Liver (tissue), 9 donors: ENCODE data around the gene CAPZA2. TPM values are rescaled to one million over a fixed set of nuclear protein-coding genes. Genes with fewer than 3 reads are reported as not detected.

ENCODE experiments used
- DNase-seq: peaks from one replicate; pipeline ENCODE4 v3.0.0-alpha.2; 2017; ENCODE audit warnings: low spot score
- H3K27ac ChIP-seq, 2 donors: one replicate each; pipeline ENCODE4 v1.7.0; 2013; ENCODE audit warnings: inconsistent platforms in 2 of 2, low read length in 2 of 2, control low read depth in 1 of 2, low read depth in 1 of 2, mild to moderate bottlenecking in 1 of 2
- H3K27me3 ChIP-seq, 4 donors: one replicate each; pipeline versions ENCODE4 v1.6.1 to v1.7.0; 2013; ENCODE audit warnings: low read length in 3 of 4, inconsistent platforms in 1 of 4, mild to moderate bottlenecking in 1 of 4, moderate library complexity in 1 of 4; ENCODE audit not compliant: control insufficient read depth in 4 of 4, insufficient read depth in 4 of 4
- H3K36me3 ChIP-seq, 4 donors: one replicate each; pipeline versions ENCODE4 v1.6.1 to v1.7.0; 2013; ENCODE audit warnings: low read length in 3 of 4, mild to moderate bottlenecking in 3 of 4, low read depth in 1 of 4, moderate library complexity in 1 of 4; ENCODE audit not compliant: control insufficient read depth in 4 of 4, insufficient read depth in 3 of 4
- H3K4me1 ChIP-seq, 4 donors: one replicate each; pipeline versions ENCODE4 v1.6.1 to v1.7.0; 2013; ENCODE audit warnings: low read length in 3 of 4, mild to moderate bottlenecking in 3 of 4, moderate library complexity in 1 of 4; ENCODE audit not compliant: control insufficient read depth in 4 of 4, insufficient read depth in 4 of 4
- H3K4me3 ChIP-seq, 3 donors: one replicate each; pipeline versions ENCODE4 v1.6.1 to v1.7.0; 2013; ENCODE audit warnings: low read length in 3 of 3, control low read depth in 1 of 3, low read depth in 1 of 3, mild to moderate bottlenecking in 1 of 3
- H3K9ac ChIP-seq, 2 donors: one replicate each; pipeline ENCODE4 v1.7.0; 2013; ENCODE audit warnings: low read length in 2 of 2, mild to moderate bottlenecking in 2 of 2, moderate library complexity in 2 of 2, control low read depth in 1 of 2, low read depth in 1 of 2
- H3K9me3 ChIP-seq, 4 donors: one replicate each; pipeline versions ENCODE4 v1.6.1 to v1.7.0; 2013; ENCODE audit warnings: low read length in 3 of 4; ENCODE audit not compliant: control insufficient read depth in 4 of 4
- EGR1 ChIP-seq, 2 donors: IDR thresholded peaks; 2 replicates each; pipeline ENCODE4 v1.6.1; 2016 to 2018; ENCODE audit warnings: antibody characterized with exemption in 2 of 2, low read depth in 2 of 2
- GABPA ChIP-seq, 2 donors: IDR thresholded peaks in 1 of 2; conservative IDR thresholded peaks in 1 of 2; 2 replicates each; pipeline ENCODE4 v1.6.1; 2016; ENCODE audit warnings: antibody characterized with exemption in 2 of 2, mild to moderate bottlenecking in 1 of 2, moderate library complexity in 1 of 2
- HNF4A ChIP-seq, 2 donors: conservative IDR thresholded peaks; 2 replicates each; pipeline ENCODE4 v1.6.1; 2016; ENCODE audit warnings: antibody characterized with exemption in 2 of 2, mild to moderate bottlenecking in 2 of 2
- HNF4G ChIP-seq: IDR thresholded peaks from 2 replicates; pipeline ENCODE4 v1.6.1; 2016; ENCODE audit warnings: antibody characterized with exemption
- NR2F2 ChIP-seq: IDR thresholded peaks from 2 replicates; pipeline ENCODE4 v1.6.1; 2016; ENCODE audit warnings: antibody characterized with exemption
- SP1 ChIP-seq: IDR thresholded peaks from 2 replicates; pipeline ENCODE4 v1.6.1; 2018; ENCODE audit warnings: antibody characterized with exemption, mild to moderate bottlenecking
- YY1 ChIP-seq: IDR thresholded peaks from 2 replicates; pipeline ENCODE4 v1.6.1; 2016; ENCODE audit warnings: antibody characterized with exemption, mild to moderate bottlenecking
- WGBS: extraction: QIAGEN DNeasy Blood & Tissue Kit; methylation state at CpG from one replicate; pipeline ENCODE4 v1.1.7; 2013; 5-methylcytosine and 5-hydroxymethylcytosine counted together
- polyA plus RNA-seq, 2 donors: library from polyadenylated mRNA; stranded (reverse) in 1 of 2; unstranded in 1 of 2; fragments of 200-250 nt in 1 of 2; fragments of >200 nt in 1 of 2; fragmentation: Nextera tagmentation in 1 of 2; extraction: Ambion mirVana in 1 of 2; gene quantifications; one replicate each; pipeline versions ENCODE4 v1.2.1 to v1.2.3, GENCODE V29; 2013 to 2015
- total RNA-seq, 2 donors: library from RNA; depleted of rRNA; stranded (reverse); fragments of >200 nt; gene quantifications; one replicate each; pipeline ENCODE4 v1.2.3, GENCODE V29; 2014
- TF ChIP-seq, protein P1 (sequence below): fragments of 150-350 bp; IDR thresholded peaks from 2 replicates; pipeline ENCODE4 v1.5.1; 2017; ENCODE audit warnings: improper control_type of control experiment, low read depth, low read length; ENCODE audit not compliant: missing input control
- TF ChIP-seq, protein P2 (sequence below): IDR thresholded peaks from 2 replicates; pipeline ENCODE4 v1.6.1; 2016; ENCODE audit warnings: antibody characterized with exemption
- TF ChIP-seq, protein P3 (sequence below): IDR thresholded peaks from 2 replicates; pipeline ENCODE4 v1.6.1; 2016; ENCODE audit warnings: antibody characterized with exemption, mild to moderate bottlenecking
- donor health status: healthy.
- donor health status: healthy.
- donor health status: healthy.
- donor health status: healthy.
- donor health status: healthy.

Gene CAPZA2
- total and polyA plus RNA-seq, 4 donors, result 45.1 to 90.0 (median 69.1) TPM

DNA sequence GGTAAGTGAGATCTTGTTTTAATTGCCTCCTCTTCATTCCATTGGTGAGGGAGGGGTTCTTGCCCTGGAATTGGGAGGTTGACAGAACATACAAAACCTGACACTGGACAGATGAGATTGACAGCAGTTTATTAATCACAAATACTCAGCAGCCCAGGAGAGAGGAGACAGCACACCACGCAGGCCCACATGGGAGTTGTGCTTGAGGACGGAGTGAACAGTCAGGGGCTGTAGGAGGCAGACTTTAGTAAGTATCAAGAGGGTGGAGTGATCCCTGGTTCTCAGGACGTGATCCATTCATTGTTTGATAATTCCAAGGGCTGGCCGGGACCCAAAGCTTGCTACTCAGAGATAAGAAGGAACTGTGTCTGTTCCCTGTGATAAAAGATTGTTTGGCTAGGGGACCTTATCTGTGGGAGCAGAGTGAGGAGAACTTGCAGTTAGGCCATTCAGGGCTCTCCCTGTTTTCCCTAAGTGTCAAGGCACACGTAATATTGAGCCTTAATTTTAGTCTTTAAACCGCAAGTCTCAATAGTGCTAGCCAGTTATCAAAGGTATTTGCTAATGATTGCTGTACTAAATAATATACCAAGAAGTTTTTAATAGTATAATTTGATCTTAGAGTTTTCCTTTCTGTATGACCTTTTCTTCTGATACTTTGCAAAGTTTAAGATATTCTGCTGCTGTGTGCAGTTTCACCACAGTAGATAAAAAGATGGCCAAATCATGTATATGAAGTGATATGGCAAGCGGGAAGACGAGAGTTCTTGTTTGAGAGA lies 14.5 kb downstream of the CAPZA2 start:
- Histone ChIP-seq H3K27me3 (no peaks in the 10 kb centered on the region), H3K9ac (no peak overlapping the region), H3K9me3 (no peaks in the 10 kb centered on the region), H3K36me3 (no peaks in the 10 kb centered on the region), H3K4me1 (peaks cover 4 to 16% (median 9%) of the 10 kb centered on the region in 4 donors), H3K4me3 (no peak overlapping the region), H3K27ac (no peak overlapping the region)
- WGBS, result 68% methylated on average over 8 of the region's 8 CpGs
- peak; percentile 75 for DNase-seq
- TF ChIP-seq SP1 (no peak), NR2F2 (peak; percentile 67)
- TF ChIP-seq, protein P1, sequence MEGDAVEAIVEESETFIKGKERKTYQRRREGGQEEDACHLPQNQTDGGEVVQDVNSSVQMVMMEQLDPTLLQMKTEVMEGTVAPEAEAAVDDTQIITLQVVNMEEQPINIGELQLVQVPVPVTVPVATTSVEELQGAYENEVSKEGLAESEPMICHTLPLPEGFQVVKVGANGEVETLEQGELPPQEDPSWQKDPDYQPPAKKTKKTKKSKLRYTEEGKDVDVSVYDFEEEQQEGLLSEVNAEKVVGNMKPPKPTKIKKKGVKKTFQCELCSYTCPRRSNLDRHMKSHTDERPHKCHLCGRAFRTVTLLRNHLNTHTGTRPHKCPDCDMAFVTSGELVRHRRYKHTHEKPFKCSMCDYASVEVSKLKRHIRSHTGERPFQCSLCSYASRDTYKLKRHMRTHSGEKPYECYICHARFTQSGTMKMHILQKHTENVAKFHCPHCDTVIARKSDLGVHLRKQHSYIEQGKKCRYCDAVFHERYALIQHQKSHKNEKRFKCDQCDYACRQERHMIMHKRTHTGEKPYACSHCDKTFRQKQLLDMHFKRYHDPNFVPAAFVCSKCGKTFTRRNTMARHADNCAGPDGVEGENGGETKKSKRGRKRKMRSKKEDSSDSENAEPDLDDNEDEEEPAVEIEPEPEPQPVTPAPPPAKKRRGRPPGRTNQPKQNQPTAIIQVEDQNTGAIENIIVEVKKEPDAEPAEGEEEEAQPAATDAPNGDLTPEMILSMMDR, result no peak

DNA sequence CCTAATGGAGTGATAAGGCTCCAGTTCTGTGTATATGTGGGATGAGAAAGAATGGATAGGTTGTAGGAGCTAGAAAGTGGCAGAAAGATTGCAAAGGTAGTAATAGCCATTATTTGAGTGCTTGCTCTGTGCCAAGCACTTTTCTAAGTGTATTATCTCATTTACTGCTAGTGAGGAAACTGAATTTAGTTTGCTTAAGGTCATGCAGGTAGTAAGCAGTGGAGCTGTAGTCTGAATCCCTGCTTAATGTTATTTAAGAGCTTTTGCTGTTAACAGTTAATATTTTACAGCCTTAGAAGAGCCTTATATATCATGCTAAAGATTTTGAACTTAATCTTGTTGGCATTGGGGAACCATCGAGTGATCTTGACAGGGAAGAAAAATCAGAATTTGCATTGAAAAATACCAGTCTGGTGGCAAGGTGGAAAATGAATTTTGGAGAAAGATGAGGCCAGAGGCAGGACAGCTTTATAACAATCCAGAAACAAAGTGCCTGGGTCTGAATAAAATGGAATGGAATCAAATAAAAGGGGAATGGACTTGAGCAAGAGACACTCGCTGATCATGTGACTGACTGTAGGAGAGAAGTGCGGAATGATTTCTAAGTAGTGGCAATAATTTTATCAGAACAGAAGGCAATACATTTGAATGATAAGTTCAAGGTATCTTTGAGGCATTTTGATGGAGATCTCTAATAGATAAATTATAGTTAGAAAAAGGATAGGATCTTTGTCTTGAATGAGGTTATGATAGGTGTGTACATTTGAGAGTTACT lies 15.2 kb downstream of the CAPZA2 start:
- Histone ChIP-seq H3K4me1 (peaks cover 4 to 19% (median 10%) of the 10 kb centered on the region in 4 donors), H3K9ac (no peak overlapping the region), H3K4me3 (no peak overlapping the region), H3K36me3 (no peaks in the 10 kb centered on the region), H3K27me3 (no peaks in the 10 kb centered on the region), H3K27ac (no peak overlapping the region), H3K9me3 (no peaks in the 10 kb centered on the region)
- 77% methylated on average over 3 of the region's 3 CpGs for WGBS
- DNase-seq, result no peak
- TF ChIP-seq GABPA (IDR thresholded peaks at IDR 0.05 in 1 of 2, conservative IDR thresholded peaks at IDR 0.05 in 1 of 2) (no peak), YY1 (no peak), HNF4A (conservative IDR thresholded peaks at IDR 0.05) (no peak), NR2F2 (no peak), HNF4G (no peak), EGR1 (IDR thresholded peaks at IDR 0.05; ENCODE audit: low read depth in 2 of 2) (no peak)
- TF ChIP-seq, protein P2, sequence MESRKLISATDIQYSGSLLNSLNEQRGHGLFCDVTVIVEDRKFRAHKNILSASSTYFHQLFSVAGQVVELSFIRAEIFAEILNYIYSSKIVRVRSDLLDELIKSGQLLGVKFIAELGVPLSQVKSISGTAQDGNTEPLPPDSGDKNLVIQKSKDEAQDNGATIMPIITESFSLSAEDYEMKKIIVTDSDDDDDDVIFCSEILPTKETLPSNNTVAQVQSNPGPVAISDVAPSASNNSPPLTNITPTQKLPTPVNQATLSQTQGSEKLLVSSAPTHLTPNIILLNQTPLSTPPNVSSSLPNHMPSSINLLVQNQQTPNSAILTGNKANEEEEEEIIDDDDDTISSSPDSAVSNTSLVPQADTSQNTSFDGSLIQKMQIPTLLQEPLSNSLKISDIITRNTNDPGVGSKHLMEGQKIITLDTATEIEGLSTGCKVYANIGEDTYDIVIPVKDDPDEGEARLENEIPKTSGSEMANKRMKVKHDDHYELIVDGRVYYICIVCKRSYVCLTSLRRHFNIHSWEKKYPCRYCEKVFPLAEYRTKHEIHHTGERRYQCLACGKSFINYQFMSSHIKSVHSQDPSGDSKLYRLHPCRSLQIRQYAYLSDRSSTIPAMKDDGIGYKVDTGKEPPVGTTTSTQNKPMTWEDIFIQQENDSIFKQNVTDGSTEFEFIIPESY, result no peak
- TF ChIP-seq, protein P3, sequence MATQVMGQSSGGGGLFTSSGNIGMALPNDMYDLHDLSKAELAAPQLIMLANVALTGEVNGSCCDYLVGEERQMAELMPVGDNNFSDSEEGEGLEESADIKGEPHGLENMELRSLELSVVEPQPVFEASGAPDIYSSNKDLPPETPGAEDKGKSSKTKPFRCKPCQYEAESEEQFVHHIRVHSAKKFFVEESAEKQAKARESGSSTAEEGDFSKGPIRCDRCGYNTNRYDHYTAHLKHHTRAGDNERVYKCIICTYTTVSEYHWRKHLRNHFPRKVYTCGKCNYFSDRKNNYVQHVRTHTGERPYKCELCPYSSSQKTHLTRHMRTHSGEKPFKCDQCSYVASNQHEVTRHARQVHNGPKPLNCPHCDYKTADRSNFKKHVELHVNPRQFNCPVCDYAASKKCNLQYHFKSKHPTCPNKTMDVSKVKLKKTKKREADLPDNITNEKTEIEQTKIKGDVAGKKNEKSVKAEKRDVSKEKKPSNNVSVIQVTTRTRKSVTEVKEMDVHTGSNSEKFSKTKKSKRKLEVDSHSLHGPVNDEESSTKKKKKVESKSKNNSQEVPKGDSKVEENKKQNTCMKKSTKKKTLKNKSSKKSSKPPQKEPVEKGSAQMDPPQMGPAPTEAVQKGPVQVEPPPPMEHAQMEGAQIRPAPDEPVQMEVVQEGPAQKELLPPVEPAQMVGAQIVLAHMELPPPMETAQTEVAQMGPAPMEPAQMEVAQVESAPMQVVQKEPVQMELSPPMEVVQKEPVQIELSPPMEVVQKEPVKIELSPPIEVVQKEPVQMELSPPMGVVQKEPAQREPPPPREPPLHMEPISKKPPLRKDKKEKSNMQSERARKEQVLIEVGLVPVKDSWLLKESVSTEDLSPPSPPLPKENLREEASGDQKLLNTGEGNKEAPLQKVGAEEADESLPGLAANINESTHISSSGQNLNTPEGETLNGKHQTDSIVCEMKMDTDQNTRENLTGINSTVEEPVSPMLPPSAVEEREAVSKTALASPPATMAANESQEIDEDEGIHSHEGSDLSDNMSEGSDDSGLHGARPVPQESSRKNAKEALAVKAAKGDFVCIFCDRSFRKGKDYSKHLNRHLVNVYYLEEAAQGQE, result no peak
- TF ChIP-seq, protein P1, result no peak
